Left ventricle myocardium inferior (tissue), 1 donor: ENCODE measurements around the gene RAB35. TPM values are rescaled to one million over a fixed set of nuclear protein-coding genes. Genes with fewer than 3 reads are reported as not detected.

Source experiments
- DNase-seq: peaks from one replicate; pipeline ENCODE4 v3.0.0-alpha.2; 2020
- H3K27ac ChIP-seq: fragments of 200-600 bp; replicated peaks from 2 replicates; pipeline ENCODE4 v1.8.0; 2021
- H3K27me3 ChIP-seq: fragments of 200-600 bp; 2 replicates; pipeline ENCODE4 v1.8.0; 2021; ENCODE audit warnings: low read depth
- H3K36me3 ChIP-seq: fragments of 200-600 bp; 2 replicates; pipeline ENCODE4 v1.8.0; 2021
- H3K4me1 ChIP-seq: fragments of 200-600 bp; 2 replicates; pipeline ENCODE4 v1.8.0; 2021
- H3K4me3 ChIP-seq: fragments of 200-600 bp; 2 replicates; pipeline ENCODE4 v1.8.0; 2021; ENCODE audit warnings: mild to moderate bottlenecking, moderate library complexity
- H3K9me3 ChIP-seq: fragments of 200-600 bp; replicated peaks from 2 replicates; pipeline ENCODE4 v1.8.0; 2021
- intact Hi-C: fragments of 100-400 bp; cut with micrococcal nuclease; formaldehyde crosslinking; loops from one replicate; pipeline ENCODE4 v1.11.0; 2022
- total RNA-seq: library from RNA; stranded (reverse); fragmentation: NEBNext Ultra II Directional; extraction: Animal tissue kit (Norgen Biotek cat#: 25700); gene quantifications from one replicate; pipeline ENCODE4 v1.2.1, GENCODE V29; 2021
- TF ChIP-seq, protein P1 (sequence below): fragments of 200-600 bp; IDR thresholded peaks from 2 replicates; pipeline ENCODE4 v1.8.0; 2021; ENCODE audit warnings: antibody characterized with exemption, mild to moderate bottlenecking, borderline replicate concordance
- donor health status: DM: no; HTN: yes; CAD: no; lungs with severe emphysema.

Gene RAB35
- total RNA-seq, 1 donor from 2014 or later, result 21.9 TPM

DNA sequence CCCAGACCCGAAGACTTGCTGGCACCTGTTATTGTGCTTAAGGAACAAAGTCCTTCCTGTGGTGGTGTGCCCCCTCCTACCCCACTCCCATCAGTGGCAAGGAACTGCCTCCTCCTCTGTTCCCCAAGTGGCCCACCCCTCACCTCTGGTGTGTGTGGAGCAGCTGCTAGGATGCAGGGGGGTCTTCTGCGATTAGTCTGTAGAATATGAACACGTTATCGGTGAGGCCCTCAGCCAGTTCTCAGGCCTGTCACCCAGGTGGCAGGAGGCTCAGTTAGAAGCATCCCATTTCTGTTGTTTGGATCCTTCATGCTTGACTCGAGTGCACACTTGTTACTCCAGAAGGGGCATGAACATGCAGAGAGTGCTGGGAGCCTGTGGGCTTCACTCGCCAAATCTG, 39.3 kb downstream of the RAB35 start:
- Histone ChIP-seq H3K9me3 (no peaks in the 10 kb centered on the region), H3K4me1 (peaks cover 5% of the 10 kb centered on the region), H3K27me3 (peaks cover 17% of the 10 kb centered on the region), H3K4me3 (no peak overlapping the region), H3K36me3 (no peaks in the 10 kb centered on the region), H3K27ac (no peak overlapping the region)
- no peak for DNase-seq
- intact Hi-C loops, result no loop called here
- TF ChIP-seq, protein P1, sequence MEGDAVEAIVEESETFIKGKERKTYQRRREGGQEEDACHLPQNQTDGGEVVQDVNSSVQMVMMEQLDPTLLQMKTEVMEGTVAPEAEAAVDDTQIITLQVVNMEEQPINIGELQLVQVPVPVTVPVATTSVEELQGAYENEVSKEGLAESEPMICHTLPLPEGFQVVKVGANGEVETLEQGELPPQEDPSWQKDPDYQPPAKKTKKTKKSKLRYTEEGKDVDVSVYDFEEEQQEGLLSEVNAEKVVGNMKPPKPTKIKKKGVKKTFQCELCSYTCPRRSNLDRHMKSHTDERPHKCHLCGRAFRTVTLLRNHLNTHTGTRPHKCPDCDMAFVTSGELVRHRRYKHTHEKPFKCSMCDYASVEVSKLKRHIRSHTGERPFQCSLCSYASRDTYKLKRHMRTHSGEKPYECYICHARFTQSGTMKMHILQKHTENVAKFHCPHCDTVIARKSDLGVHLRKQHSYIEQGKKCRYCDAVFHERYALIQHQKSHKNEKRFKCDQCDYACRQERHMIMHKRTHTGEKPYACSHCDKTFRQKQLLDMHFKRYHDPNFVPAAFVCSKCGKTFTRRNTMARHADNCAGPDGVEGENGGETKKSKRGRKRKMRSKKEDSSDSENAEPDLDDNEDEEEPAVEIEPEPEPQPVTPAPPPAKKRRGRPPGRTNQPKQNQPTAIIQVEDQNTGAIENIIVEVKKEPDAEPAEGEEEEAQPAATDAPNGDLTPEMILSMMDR, result no peak

DNA sequence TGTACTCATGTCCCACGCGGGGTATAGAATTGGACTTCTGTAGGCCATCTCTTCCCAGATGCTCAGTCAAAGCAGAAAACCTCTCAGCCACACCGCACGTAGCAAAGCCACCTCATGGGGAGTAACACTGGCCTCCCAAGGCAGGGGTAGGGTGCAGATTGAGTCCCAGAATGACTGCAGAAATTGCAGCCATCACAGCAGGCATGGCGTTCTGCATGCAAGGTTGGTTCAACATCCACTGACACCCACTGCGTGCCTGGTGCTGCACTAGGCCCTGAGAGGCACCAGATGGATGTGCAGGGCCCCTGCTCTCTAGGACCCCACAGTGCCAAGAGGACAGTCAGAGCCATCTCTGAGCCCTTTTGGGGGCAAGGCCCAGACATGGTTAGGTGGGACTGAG, 39.9 kb downstream of the RAB35 start:
- TF ChIP-seq, protein P1, result no peak
- H3K4me1 ChIP-seq, result peaks cover 5% of the 10 kb centered on the region
- H3K9me3 ChIP-seq, result no peaks in the 10 kb centered on the region
- intact Hi-C loops, result no loop called here
- no peak for DNase-seq
- H3K27ac ChIP-seq, result no peak overlapping the region
- no peak overlapping the region for H3K4me3 ChIP-seq
- H3K36me3 ChIP-seq, result no peaks in the 10 kb centered on the region
- H3K27me3 ChIP-seq, result peaks cover 17% of the 10 kb centered on the region

DNA sequence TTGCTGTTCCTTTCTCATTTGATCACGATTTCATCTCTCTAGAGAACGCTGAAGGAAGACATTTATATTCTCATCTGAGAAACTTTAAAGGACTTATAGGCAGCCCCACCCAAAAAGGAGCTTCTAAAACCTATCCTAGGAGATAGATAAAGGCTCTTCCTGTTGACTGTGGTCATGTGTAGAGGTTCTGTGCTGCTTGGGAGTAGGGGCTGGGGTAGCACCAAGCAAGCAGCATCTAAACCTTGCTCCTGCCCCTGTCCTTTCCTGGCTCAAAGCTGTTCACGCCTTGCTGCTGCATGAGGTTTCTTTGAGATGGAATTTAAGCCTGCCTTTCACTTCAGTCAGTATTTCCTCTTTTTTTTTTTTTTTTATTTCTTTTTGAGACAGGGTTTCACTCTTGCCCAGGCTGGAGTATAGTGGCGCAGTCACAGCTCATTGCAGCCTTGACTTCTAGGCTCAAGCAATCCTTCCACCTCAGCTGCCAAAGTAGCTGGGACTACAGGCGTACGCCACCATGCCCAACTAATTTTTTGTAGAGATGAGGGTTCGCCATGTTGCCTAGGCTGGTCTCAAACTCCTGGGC, 41.4 kb downstream of the RAB35 start:
- Histone ChIP-seq H3K36me3 (no peaks in the 10 kb centered on the region), H3K9me3 (no peaks in the 10 kb centered on the region), H3K27ac (no peak overlapping the region), H3K4me1 (peaks cover 5% of the 10 kb centered on the region), H3K4me3 (no peak overlapping the region), H3K27me3 (peaks cover 17% of the 10 kb centered on the region)
- DNase-seq, result no peak
- TF ChIP-seq, protein P1, result no peak
- intact Hi-C loops, result no loop called here

DNA sequence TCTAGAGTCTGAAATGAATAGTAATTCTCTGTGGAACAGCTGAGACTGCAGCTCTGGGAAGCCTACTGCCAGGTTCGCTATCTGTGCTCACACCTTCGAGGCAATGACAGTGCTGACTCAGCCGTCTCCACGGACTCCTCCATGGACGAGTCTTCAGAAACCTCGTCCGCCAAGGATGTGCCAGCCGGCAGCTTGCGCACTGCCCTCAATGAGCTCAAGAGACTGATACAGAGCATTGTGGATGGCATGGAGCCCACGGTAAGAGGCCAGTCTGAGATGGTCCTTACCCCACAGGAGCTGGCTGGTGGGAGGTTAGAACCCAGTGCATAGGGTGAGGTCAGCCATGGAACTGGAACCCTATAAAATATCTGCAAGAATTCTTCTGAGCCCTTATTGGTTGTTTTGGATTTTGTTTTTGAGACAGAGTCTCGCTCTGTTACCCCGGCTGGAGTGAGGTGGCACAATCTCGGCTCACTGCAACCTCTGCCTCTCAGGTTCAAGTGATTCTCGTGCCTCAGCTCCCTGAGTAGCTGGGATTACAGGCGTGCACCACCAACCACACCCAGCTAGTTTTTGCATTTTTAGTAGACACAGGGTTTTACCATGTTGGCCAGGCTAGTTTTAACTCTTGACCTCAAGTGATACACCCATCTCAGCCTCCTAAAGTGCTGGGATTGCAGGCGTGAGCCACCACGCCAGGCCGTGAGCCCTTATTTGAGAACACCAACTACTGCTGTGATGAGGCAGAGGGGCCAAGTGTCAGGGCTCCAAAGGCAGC, 43.9 kb downstream of the RAB35 start:
- intact Hi-C loops, result no loop called here
- no peak for DNase-seq

DNA sequence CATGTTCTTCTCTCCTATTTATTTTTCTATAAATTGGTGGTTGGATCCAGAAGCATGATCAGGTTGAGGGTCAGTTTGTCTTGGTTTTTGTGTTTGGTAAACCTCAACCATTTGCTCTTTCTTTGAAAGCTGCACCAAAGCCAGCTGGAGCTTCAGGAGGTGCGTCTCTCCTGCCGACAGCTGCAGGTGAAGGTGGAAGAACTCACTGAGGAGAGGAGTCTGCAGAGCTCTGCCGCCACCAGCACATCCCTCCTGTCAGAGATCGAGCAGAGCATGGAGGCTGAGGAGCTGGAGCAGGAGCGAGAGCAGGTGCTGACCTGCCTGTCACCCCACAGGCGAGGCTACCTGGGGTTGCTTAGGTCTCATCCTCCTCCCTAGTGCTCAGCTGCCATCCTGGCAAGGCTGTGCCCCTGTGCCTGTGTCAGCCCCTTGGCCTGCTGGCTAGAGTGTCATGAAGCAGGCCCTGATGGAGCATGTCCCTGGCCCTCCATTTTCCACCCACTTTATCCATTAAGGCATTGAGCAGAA, 45.0 kb downstream of the RAB35 start:
- H3K27ac ChIP-seq, result no peak overlapping the region
- H3K4me3 ChIP-seq, result no peak overlapping the region
- intact Hi-C loops, result no loop called here
- H3K27me3 ChIP-seq, result peaks cover 17% of the 10 kb centered on the region
- no peaks in the 10 kb centered on the region for H3K36me3 ChIP-seq
- H3K9me3 ChIP-seq, result no peaks in the 10 kb centered on the region
- TF ChIP-seq, protein P1, result no peak
- no peak for DNase-seq
- H3K4me1 ChIP-seq, result peaks cover 11% of the 10 kb centered on the region

More for the DNA sequence above, 43.9 kb downstream of the RAB35 start:
- H3K36me3 ChIP-seq, result no peaks in the 10 kb centered on the region
- no peak overlapping the region for H3K27ac ChIP-seq
- H3K27me3 ChIP-seq, result peaks cover 17% of the 10 kb centered on the region
- peaks cover 4% of the 10 kb centered on the region for H3K4me1 ChIP-seq
- no peak overlapping the region for H3K4me3 ChIP-seq
- no peaks in the 10 kb centered on the region for H3K9me3 ChIP-seq
- TF ChIP-seq, protein P1, result no peak
